ENCODE results near the gene STK36. TPM values are rescaled to one million over a fixed set of nuclear protein-coding genes. Genes with fewer than 3 reads are reported as not detected.

The STK36 gene
- polyA plus RNA-seq, 3 donors, result 66.6 to 113 (median 81.3) TPM

DNA sequence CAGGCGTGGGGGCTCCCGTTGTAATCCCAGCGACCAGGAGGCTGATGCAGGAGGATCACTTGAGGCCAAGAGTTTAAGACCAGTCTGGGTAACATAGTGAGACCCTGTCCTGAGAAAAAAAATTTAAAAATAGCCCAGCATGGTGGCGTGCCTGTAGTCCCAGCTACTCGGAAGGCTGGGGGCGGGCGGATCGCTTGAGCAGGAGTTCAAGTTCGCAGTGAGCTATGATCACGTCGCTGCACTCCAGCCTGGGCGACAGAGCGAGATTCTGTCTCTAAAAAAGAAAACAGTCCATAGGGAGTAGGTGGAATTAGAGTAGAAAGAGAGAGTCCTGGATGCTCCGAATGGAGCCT lies 38.4 kb downstream of the STK36 start:
- no peak for DNase-seq (ENCODE audit: extremely low read depth in 1 of 11, low read depth in 9 of 11, low spot score in 4 of 11)

DNA sequence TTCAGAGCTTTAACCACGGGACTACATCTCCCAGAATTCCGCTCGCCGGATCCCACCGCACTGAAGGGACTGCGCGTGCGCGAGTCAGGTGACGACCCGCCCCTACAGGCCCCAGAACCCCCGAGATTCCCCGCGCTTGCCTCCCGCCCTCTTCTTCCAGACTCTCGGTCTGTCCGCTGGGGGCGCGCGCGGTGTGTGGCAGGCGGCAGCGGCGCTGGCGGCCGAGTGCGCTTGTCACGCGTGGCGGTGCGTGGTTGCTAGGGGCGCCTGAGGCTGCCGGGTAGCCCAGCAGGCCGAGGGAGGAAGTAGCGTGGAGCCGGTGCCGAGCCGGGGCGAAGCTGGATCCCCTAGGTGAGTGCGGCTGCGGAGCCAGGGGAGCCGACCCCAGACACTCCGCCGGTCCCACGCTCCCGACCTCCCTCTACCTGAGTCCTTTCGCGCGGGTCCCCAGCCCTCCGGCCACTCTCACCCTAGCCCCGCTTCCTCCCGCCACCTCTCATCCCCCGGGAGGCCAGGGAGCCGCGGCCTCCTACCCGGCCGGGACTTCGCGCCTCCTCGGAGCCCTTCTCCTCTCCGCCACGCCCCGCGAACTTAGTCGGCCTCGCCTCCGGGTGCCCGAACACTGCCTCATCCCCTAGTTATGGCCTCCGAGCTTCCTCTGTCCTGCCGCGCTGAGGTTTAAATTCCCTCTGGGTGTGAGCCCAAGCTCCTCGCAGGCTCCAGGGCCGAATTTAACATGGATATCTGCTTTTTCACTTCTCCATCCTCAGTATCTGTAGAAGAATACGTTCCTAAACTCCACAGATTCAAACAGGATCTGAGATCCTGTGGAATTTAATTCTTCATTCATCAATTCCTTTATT lies 39.0 kb downstream of the STK36 start, which contains the start of gene TTLL4:
Gene TTLL4, plus strand, starts transcription at position 149 of the 863 bp plus-strand sequence. CDS start 26,842 bp downstream, outside the sequence.
- peak; percentile 89 to 97 (median 95) for DNase-seq (ENCODE audit: extremely low read depth in 1 of 11, low read depth in 9 of 11, low spot score in 4 of 11)

DNA sequence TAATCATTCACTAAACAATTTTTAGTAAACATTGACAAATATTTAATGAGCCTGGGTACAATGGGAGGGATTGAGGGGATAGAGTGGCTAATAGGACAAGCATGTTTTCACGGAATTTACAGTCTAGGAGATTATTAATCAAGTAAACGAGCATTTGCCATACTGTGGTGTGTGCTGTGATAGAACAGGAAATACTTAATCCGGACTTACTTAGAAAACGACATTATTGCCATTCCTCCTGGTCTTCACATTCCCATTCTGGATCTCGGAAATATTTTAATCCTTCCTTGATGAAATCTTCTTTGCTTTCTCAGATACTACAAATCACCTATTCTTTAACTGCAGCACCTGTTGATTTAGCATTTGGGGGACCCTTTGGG lies 39.7 kb downstream of the STK36 start:
- peak in 6 of 11 donors; percentile 13 to 37 (median 24) for DNase-seq (ENCODE audit: extremely low read depth in 1 of 11, low read depth in 9 of 11, low spot score in 4 of 11)

DNA sequence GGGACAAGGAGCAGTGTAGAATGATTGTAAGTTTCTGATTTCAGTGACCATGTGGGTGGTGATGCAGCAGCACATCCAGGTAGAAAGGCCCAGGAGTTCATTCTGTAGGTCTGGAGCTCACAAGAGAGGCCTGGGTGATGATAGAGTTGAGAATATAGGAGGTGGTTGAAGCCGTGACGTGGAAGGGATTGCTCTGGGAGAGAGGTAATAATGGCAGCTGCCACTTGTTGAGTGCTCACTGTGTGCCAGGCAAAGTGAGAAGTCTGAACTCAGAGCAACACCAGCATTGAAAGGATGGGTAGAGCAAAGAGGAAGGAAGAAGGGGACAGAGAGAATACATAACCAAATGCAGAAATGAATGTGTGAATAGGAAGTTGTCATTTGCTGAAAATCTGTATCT lies 42.0 kb downstream of the STK36 start:
- no peak for DNase-seq (ENCODE audit: extremely low read depth in 1 of 11, low read depth in 9 of 11, low spot score in 4 of 11)

DNA sequence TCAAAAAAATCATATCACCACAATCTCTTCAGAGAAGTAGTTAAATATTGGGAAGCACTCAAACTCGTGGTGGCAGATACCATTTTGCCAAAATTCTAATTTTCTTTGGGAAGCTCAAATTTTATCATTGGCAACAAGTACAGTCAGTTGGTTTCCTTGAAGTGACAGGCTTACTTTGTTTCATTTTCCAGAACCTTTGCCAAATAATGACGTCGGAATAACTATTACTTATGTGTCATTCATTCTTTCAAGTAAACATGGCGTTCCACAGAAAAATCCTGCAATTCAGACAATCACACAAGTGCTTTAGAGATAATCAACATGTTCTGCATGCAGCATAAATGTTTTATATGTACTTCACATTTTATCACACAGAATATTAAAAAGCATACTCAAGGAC lies 44.2 kb downstream of the STK36 start:
- DNase-seq (ENCODE audit: extremely low read depth in 1 of 11, low read depth in 9 of 11, low spot score in 4 of 11), result no peak

DNA sequence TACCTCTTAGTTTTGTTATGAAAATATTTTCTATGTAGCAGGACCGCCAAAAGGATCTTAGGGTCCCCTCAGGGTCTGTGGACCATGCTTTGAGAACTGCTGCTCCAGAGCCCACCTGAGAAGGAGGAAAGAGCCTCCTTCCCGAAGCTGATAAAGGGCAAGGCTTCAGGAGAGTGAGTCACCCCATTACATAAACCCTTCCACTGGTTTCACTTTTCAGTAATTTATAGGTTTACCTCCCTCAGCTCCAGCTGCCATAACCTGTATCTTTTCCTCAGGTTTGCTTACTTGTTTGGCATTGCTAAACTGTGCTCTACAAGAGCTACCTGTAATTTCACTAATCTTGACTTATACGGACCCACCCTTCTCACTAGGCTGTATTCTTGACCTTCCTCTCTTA lies 45.4 kb downstream of the STK36 start:
- DNase-seq (ENCODE audit: extremely low read depth in 1 of 11, low read depth in 9 of 11, low spot score in 4 of 11), result no peak

DNA sequence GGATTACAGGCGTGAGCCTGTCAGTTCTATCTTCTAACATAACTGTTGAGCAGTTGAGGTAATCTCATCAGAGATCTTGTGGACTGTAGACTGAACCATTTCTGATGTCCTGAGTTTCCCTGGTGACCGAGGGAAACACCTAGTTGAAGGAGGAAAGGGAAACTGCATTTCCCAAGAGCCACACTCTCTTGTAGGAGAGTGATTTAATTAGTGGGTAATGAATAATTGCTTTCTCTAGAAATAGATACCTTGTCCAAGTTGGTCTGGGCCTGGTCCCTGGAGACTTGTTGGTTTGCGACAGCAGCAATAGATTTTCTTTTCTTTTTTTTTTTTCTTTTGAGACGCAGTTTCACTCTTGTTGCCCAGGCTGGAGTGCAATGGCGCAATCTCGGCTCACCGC lies 46.2 kb downstream of the STK36 start:
- DNase-seq (ENCODE audit: extremely low read depth in 1 of 11, low read depth in 9 of 11, low spot score in 4 of 11), result no peak

DNA sequence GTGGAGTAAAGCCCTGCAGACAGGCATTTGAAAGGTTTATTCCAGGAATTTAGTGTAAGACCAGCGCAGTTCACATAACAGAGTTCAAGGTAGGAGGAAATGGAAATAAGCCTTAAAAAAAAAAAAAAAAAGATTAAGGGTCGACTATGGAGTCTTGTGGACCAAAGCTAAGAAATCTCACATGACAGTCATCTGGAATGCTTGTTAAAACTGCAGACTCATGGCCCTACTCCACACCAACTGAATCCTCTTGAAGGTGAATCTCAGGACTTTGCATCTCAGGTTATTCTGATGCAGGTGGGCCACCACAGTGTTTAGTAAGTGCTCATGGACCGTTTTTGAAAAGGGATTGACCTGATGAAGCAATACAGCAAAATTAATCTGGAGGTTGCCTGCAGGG lies 47.6 kb downstream of the STK36 start:
- no peak for DNase-seq (ENCODE audit: extremely low read depth in 1 of 11, low read depth in 9 of 11, low spot score in 4 of 11)

DNA sequence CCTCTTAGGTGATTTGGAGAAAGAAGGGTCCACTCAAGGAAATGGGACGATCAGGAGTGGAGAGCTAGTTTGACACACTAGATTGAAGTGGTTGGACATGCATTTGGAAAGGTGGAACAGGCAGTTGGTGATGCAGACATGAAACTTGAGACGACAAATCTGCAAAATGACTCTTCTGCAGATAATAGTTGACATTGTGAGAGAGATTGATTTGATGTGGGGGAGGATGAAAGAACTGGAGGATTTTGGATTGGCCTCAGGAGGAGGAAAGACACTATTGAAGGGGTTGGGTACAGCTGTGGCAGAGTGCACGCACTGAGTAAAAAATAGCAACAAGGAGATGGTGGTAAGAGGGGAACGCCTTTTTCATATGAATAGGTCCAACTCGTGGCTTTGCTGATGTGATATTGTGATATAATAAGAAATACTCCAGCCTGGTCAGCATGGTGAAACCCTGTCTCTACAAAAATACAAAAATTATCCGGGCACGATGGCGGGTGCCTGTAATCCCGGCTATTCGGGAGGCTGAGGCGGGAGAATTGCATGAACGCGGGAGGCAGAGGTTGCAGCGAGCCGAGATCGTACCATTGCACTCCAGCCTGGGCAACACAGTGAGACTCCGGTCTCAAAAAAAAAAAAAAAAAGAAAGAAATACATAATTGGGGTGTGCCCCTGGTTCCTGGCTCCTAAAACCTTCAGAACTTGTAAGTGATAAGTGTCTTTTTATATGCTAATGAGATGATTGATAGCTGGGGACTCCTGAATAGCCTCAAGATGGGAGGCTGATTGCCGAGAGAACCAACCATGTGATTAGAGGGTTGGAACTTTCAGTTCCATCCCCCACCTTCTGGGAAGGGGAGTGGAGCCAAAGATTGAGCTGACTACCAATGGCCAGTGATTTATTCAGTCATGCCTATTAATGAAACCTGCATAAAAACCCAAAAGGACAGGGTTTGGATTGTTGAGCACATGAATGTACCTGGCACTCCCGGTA lies 48.5 kb downstream of the STK36 start:
- no peak for DNase-seq (ENCODE audit: extremely low read depth in 1 of 11, low read depth in 9 of 11, low spot score in 4 of 11)

DNA sequence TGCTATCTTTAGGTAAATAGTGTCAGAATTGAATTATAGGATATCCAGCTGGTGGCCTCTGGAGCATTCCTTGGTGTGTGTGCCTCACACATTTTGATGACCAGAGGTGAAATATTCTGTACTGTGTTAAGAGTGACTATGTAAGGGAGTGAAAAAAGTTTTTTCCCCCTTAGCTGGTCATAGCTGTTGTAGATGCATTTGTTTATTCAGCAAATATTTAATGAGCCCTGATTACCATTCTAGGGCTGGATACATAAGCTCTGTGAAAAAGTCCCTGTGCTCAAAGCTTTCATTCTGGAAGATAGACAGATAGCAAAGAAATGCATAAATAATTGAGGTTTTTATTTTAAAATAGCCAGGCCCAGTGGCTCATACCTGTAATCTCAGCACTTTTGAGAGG lies 49.6 kb downstream of the STK36 start:
- DNase-seq (ENCODE audit: extremely low read depth in 1 of 11, low read depth in 9 of 11, low spot score in 4 of 11), result no peak

DNA sequence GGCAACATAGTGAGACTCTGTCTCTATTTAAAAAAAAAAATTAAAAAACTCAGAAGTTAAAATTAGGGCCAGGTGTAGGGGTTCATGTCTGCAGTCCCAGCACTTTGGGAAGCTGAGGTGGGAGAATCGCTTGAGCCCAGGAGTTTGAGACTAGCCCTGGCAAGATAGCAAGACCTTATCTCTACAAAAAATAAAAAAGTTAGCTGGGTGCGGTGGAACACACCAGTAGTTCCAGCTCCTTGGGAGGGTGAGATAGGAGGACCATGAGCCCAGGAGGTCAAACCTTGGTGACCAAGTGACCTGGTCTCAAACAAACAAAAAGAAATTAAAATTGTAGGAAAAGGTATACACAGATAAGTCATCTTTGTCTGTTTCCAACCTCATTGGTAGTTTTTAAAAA lies 50.0 kb downstream of the STK36 start:
- DNase-seq (ENCODE audit: extremely low read depth in 1 of 11, low read depth in 9 of 11, low spot score in 4 of 11), result no peak

DNA sequence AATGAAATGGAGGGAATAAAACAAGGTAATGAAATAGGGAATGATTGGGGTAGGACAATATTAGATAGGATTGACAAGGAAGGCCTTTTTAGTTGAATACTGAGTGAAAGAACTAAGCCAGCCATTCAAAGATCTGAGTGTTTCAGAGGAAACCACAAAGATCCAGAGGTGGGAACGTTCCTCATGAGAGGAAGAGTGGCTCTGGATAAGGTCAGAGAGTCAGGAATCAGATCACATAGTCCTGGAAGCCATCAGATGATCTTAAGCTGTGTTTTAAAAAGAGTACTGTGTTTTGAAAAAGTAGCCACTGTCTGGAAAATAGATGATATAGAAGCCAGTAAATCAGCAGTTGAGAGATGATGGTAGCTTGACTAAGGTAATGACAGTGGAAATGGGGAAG lies 50.5 kb downstream of the STK36 start:
- no peak for DNase-seq (ENCODE audit: extremely low read depth in 1 of 11, low read depth in 9 of 11, low spot score in 4 of 11)

DNA sequence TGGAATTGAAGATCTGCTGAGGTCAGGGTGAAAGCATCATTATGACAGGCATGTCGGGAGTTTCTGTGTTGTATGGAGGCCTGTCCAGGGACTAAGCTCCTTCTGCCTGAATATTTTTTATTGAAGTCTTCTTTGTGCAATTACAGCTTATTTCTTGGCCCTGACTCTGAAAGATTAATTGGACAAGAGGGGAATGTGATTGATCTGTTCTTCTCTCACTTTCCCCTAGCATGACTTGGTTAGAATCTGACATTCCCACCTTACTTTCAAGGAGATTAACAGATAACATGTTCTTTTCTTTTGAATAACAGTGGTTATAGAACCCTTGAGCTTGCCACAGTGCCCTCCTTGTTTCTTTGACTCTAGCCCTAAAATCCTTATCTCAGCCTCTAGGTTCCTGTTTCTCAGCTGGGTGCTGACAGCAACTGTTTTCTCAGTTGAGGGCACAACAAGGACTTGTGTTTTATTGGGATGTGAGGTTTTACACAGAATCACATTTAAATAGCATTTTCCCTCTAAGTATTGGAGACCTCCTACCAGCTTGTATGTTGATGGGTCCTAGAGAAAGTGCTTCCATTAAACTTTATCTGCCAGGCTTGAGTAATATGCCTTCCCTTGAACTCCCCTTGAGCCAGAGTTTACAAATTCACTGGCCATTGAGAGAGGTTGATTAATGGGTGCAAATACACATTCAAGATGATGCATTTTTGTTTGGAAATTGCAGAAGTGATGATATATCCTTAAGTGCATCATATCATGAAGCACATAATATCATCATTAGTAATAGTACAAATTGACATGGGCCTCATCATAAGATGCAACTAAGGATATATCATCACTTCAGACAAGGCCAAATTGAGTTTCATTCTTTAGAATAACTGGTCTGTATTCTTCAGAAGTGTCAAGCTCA lies 51.2 kb downstream of the STK36 start:
- DNase-seq (ENCODE audit: extremely low read depth in 1 of 11, low read depth in 9 of 11, low spot score in 4 of 11), result no peak

DNA sequence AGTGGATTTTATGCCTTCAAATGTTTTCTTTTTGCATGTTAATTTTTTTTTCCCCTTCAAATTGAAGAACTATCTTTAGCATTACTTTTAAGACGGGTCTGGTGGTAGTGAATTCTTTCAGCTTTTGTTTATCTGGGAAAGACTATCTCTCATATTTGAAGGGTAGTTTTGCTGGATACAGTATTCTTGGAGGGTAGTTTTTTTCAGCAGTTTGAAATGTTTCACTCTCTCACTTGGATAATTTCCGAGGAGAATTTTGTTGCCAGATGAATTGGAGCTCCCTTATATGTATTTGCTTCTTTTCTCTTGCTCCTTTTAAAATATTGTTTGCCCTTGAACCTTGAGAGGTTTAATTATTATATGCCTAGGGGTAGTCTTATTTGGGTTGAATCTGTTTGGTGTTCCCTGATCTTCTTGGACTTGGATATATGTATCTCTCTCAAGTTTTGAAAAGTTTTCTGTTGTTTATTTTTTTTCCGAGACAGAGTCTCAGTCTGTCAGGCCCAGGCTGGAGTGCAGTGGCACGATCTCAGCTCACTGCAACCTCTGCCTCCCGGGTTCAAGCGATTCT lies 54.2 kb downstream of the STK36 start:
- no peak for DNase-seq (ENCODE audit: extremely low read depth in 1 of 11, low read depth in 9 of 11, low spot score in 4 of 11)

DNA sequence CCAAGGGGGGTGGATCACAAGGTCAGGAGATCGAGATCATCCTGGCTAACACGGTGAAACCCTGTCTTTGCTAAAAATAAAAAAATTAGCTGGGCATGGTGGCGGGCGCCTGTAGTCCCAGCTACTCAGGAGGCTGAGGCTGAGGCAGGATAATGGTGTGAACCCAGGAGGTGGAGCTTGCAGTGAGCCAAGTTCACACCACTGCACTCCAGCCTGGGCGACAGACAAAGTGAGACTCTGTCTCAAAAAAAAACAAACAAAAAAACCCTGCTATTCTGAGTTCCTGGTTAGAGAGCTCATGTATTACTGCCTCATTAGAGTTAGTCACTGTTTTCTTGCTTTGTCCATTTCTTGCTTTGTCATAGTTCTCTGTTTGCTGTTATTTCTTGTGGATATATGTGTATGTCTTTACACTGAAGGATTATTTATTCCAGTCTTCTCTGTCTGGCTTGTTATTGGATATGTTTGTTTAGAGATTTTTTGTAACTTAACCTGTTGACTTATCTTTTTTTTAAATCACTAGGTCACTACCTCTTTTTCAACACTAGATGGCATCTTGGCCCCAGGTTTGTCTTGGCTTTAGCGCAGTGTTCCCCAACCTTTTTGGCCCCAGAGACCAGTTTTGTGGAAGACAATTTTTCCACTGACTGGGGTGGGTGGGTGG lies 55.7 kb downstream of the STK36 start:
- DNase-seq (ENCODE audit: extremely low read depth in 1 of 11, low read depth in 9 of 11, low spot score in 4 of 11), result no peak

DNA sequence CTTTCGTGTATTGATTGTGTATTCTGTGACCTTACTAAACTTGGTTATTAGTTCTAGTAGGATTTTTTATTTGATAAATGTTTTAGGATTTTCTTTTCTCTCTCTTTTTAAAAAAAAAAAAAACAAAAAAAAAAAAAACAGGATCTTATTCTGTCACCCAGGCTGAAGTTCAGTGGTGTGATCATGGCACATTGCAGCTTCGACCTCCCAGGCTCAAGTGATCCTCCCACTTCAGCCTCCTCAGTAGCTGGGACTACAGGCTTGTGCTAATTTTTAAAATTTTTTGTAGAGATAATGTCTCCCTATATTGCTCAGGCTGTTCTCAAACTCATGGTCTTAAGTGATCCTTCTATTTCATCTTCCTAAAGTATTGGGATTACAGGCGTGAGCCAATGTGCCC lies 57.8 kb downstream of the STK36 start:
- DNase-seq (ENCODE audit: extremely low read depth in 1 of 11, low read depth in 9 of 11, low spot score in 4 of 11), result no peak

DNA sequence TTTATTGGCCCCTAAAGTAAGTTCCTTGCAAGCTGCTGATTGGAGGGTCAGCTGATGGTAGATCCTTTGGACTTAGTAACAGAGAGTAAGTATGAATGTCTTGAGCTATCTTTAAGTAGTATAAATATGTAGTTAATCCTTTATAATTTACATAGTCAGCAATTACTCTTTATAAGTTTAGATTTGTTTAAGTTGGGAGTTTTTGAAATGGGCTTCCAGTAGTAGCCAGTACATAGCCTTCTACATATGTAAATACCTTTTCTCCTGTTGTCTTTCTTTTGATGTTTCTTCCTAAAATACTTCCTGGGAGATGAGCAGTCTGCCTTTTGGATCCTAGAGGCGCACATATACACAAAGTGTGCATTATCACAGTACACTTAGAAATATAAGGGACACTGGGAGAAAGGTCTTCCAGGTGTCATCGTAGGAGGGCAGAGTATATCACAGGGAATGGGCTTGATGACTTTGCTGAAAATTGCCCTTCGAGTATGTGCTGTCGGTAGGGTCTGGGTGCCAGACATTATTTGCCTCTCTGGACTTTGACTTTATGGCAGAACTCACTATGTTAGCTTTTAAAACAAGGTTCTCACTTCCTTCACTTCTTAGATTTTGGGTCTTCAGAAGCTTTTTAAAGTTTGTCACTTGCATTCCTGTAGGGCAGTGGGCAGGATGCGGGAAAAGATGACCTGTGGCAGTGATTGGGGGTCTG lies 60.3 kb downstream of the STK36 start:
- DNase-seq (ENCODE audit: extremely low read depth in 1 of 11, low read depth in 9 of 11, low spot score in 4 of 11), result no peak

DNA sequence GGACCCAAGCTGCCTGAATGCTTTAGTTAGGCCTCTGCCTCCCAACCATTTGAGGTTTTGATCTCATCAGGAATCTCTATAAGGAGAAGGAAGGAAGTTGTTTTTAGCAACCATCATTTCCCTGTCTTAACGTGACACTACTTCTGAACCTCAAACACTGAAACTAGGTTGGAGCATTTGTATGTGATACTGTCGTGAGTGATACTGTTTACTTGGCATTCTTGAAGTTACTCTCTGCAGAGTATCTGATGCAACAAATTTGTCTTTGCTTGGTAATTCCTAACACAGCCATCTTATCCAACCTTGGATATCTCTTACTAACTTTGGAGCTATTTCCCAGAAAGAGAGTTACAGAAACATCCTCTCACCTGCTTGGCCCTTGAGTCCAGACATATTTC lies 60.9 kb downstream of the STK36 start:
- DNase-seq (ENCODE audit: extremely low read depth in 1 of 11, low read depth in 9 of 11, low spot score in 4 of 11), result no peak
